SK-N-SH treated with all-trans-retinoic acid at 6 μM for 48 hours (cell line): ENCODE measurements around the gene MYPN.

Experiments
- ATAC-seq: fragments of 200-7000 bp; cut with Tn5 transposase; 3 replicates; pipeline ENCODE4 v1.9.1; 2020; ENCODE audit warnings: mild to moderate bottlenecking, moderate library complexity
- ARNTL ChIP-seq: fragments of 450-650 bp; formaldehyde crosslinking; IDR thresholded peaks from 2 replicates; pipeline ENCODE4 v1.5.0; 2020; ENCODE audit warnings: low read depth, mild to moderate bottlenecking, moderate library complexity, borderline replicate concordance
- BACH2 ChIP-seq: fragments of 250-450 bp; sonication (Bioruptor Pico); IDR thresholded peaks from 2 replicates; pipeline ENCODE4 v1.9.0; 2021; ENCODE audit warnings: mild to moderate bottlenecking, borderline replicate concordance
- CREB5 ChIP-seq: fragments of 250-450 bp; sonication (Bioruptor Pico); IDR thresholded peaks from 2 replicates; pipeline ENCODE4 v1.5.1; 2020; ENCODE audit warnings: low read depth, mild to moderate bottlenecking, moderate library complexity
- CSDC2 ChIP-seq: fragments of 250-450 bp; sonication (Bioruptor Pico); IDR thresholded peaks from 2 replicates; pipeline ENCODE4 v1.5.0; 2020; ENCODE audit warnings: mild to moderate bottlenecking, moderate library complexity
- CSRNP3 ChIP-seq: fragments of 250-450 bp; sonication (Bioruptor Pico); IDR thresholded peaks from 2 replicates; pipeline ENCODE4 v1.5.1; 2021; ENCODE audit warnings: mild to moderate bottlenecking, moderate library complexity
- GLIS3 ChIP-seq: fragments of 250-450 bp; sonication (Bioruptor Pico); IDR thresholded peaks from 2 replicates; pipeline ENCODE4 v1.5.0; 2020; ENCODE audit warnings: mild to moderate bottlenecking, moderate library complexity
- ISL1 ChIP-seq: fragments of 250-450 bp; sonication (Bioruptor Pico); IDR thresholded peaks from 2 replicates; pipeline ENCODE4 v2.1.2; 2022; ENCODE audit warnings: mild to moderate bottlenecking, moderate library complexity
- OSR1 ChIP-seq: fragments of 250-450 bp; sonication (Bioruptor Pico); IDR thresholded peaks from 2 replicates; pipeline ENCODE4 v1.8.0; 2022; ENCODE audit warnings: moderate library complexity, mild to moderate bottlenecking, inconsistent platforms
- PPARA ChIP-seq: fragments of 250-450 bp; sonication (Bioruptor Pico); IDR thresholded peaks from 2 replicates; pipeline ENCODE4 v1.5.0; 2020; ENCODE audit warnings: mild to moderate bottlenecking, borderline replicate concordance
- RARB ChIP-seq: fragments of 250-450 bp; sonication (Bioruptor Pico); IDR thresholded peaks from 2 replicates; pipeline ENCODE4 v1.8.0; 2021; ENCODE audit warnings: mild to moderate bottlenecking, moderate library complexity
- SNAI2 ChIP-seq: fragments of 250-450 bp; sonication (Bioruptor Pico); IDR thresholded peaks from 2 replicates; pipeline ENCODE4 v1.5.0; 2020; ENCODE audit warnings: mild to moderate bottlenecking, moderate library complexity
- TCF4 ChIP-seq: fragments of 250-450 bp; sonication (Bioruptor Pico); IDR thresholded peaks from 2 replicates; pipeline ENCODE4 v1.8.0; 2021; ENCODE audit warnings: mild to moderate bottlenecking, moderate library complexity, borderline replicate concordance
- TOX ChIP-seq: fragments of 250-450 bp; sonication (Bioruptor Pico); IDR thresholded peaks from 2 replicates; pipeline ENCODE4 v1.8.0; 2021; ENCODE audit warnings: mild to moderate bottlenecking, moderate library complexity, borderline replicate concordance
- TSHZ2 ChIP-seq: fragments of 250-450 bp; sonication (Bioruptor Pico); IDR thresholded peaks from 2 replicates; pipeline ENCODE4 v1.5.0; 2020; ENCODE audit warnings: mild to moderate bottlenecking, moderate library complexity
- ZC3H10 ChIP-seq: fragments of 250-450 bp; sonication (Bioruptor Pico); IDR thresholded peaks from 2 replicates; pipeline ENCODE4 v1.5.1; 2021; ENCODE audit warnings: mild to moderate bottlenecking, moderate library complexity
- ZFP3 ChIP-seq: fragments of 250-450 bp; sonication (Bioruptor Pico); IDR thresholded peaks from 2 replicates; pipeline ENCODE4 v1.5.0; 2020; ENCODE audit warnings: mild to moderate bottlenecking, moderate library complexity
- ZFP30 ChIP-seq: fragments of 450-650 bp; formaldehyde crosslinking; IDR thresholded peaks from 2 replicates; pipeline ENCODE4 v1.5.0; 2022; ENCODE audit warnings: mild to moderate bottlenecking, moderate library complexity
- ZNF565 ChIP-seq: fragments of 450-650 bp; formaldehyde crosslinking; conservative IDR thresholded peaks from 2 replicates; pipeline ENCODE4 v1.5.0; 2020; ENCODE audit warnings: low read depth, mild to moderate bottlenecking, moderate library complexity
- ZNF70 ChIP-seq: fragments of 450-650 bp; formaldehyde crosslinking; IDR thresholded peaks from 2 replicates; pipeline ENCODE4 v1.5.0; 2020; ENCODE audit warnings: mild to moderate bottlenecking, moderate library complexity
- ZNF8 ChIP-seq: fragments of 450-650 bp; formaldehyde crosslinking; IDR thresholded peaks from 2 replicates; pipeline ENCODE4 v1.5.0; 2020; ENCODE audit warnings: mild to moderate bottlenecking, moderate library complexity

MYPN gene

GRCh38 chr10:68121852-68122251 is 12.6 kb downstream of the MYPN start (continued):
- no peak for TF ChIP-seq TSHZ2
- no peak for TF ChIP-seq ZFP3
- no peak for TF ChIP-seq ZNF8 (CRISPR knock-in tag)
- no peak for TF ChIP-seq CREB5 (CRISPR knock-in tag)

- ATAC-seq, result no peak
- TF ChIP-seq OSR1 (CRISPR knock-in tag) (no peak), SNAI2 (CRISPR knock-in tag) (no peak), ZFP30 (CRISPR knock-in tag) (no peak), TOX (CRISPR knock-in tag) (no peak), ZC3H10 (CRISPR knock-in tag) (no peak), ZNF8 (CRISPR knock-in tag) (no peak), CSRNP3 (CRISPR knock-in tag) (no peak), PPARA (CRISPR knock-in tag) (no peak), GLIS3 (no peak), RARB (no peak)
Observed at GRCh38 chr10:68124718-68125117, 15.4 kb downstream of the MYPN start.

GRCh38 chr10:68125772-68126171 is 16.5 kb downstream of the MYPN start:
- no peak for TF ChIP-seq SNAI2 (CRISPR knock-in tag)
- no peak for TF ChIP-seq ZFP3
- TF ChIP-seq TOX (CRISPR knock-in tag), result no peak
- no peak for TF ChIP-seq ZNF70 (CRISPR knock-in tag)
- ATAC-seq, result no peak

GRCh38 chr10:68128015-68128414 is 18.7 kb downstream of the MYPN start:
- TF ChIP-seq ZNF70 (CRISPR knock-in tag) (no peak), ISL1 (no peak), ZNF8 (CRISPR knock-in tag) (no peak), CSDC2 (CRISPR knock-in tag) (no peak), ARNTL (CRISPR knock-in tag) (no peak), BACH2 (CRISPR knock-in tag) (no peak), ZFP3 (no peak), ZC3H10 (CRISPR knock-in tag) (no peak), CREB5 (CRISPR knock-in tag) (no peak), CSRNP3 (CRISPR knock-in tag) (no peak), ZFP30 (CRISPR knock-in tag) (no peak), OSR1 (CRISPR knock-in tag) (no peak), SNAI2 (CRISPR knock-in tag) (no peak), TSHZ2 (no peak), ZNF565 (CRISPR knock-in tag) (no peak), TCF4 (CRISPR knock-in tag) (no peak), TOX (CRISPR knock-in tag) (no peak)
- ATAC-seq, result no peak
